ENCODE data around the gene TCF7L2.

The TCF7L2 gene

GRCh38 chr10:113033991-113034390 lies 83.9 kb downstream of the TCF7L2 start:
- TF ChIP-seq CTCF (IDR thresholded peaks at IDR 0.05; ENCODE audit: extremely low read depth, insufficient read depth, missing control alignments), result no peak
- no peak for DNase-seq (ENCODE audit: low spot score)
- in situ Hi-C loops (cut with MboI; ENCODE audit: low pct_unique_long_range_greater_than_20kb, low sequenced_read_pairs, unreplicated experiment), result no loop called here

DNA sequence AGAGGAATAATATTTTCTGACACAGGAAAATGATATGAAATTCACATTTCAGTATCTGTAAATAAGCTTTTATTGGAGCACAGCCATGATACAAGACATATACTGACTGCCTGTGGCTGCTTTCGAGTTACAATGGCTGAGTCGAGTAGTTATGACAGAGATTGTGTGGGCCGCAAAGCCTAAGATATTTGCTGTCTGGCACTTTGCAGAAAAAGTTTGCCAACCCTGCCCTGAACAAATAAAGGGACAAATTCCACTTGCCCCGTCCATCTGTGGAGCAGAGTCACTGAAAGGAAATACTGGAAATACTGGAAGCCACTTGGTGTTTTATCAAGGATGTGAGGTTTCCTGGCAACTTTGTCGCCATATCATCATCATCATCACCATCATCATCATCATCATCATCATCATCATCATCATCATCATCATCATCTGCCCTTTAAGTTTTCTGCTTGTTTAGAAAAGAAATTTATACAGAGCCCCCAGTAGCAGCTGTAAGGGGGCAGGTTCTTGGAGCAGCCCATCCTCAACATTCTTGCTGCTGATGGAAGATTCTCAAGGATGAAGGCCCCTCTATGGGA lies 85.8 kb downstream of the TCF7L2 start:
- no peak for DNase-seq (ENCODE audit: low spot score)
- no peak for TF ChIP-seq CTCF (IDR thresholded peaks at IDR 0.05; ENCODE audit: extremely low read depth, insufficient read depth, missing control alignments)

GRCh38 chr10:113036619-113037018 lies 86.6 kb downstream of the TCF7L2 start:
- DNase-seq (ENCODE audit: low spot score), result no peak
- in situ Hi-C loops (cut with MboI; ENCODE audit: low pct_unique_long_range_greater_than_20kb, low sequenced_read_pairs, unreplicated experiment), result no loop called here
- TF ChIP-seq CTCF (IDR thresholded peaks at IDR 0.05; ENCODE audit: extremely low read depth, insufficient read depth, missing control alignments), result no peak

More for the DNA sequence above, 85.8 kb downstream of the TCF7L2 start:
- in situ Hi-C loops (cut with MboI; ENCODE audit: low pct_unique_long_range_greater_than_20kb, low sequenced_read_pairs, unreplicated experiment), result no loop called here

GRCh38 chr10:113037218-113037617 lies 87.2 kb downstream of the TCF7L2 start:
- no peak for DNase-seq (ENCODE audit: low spot score)
- in situ Hi-C loops (cut with MboI; ENCODE audit: low pct_unique_long_range_greater_than_20kb, low sequenced_read_pairs, unreplicated experiment), result no loop called here

GRCh38 chr10:113038183-113038582 lies 88.1 kb downstream of the TCF7L2 start:
- in situ Hi-C loops (cut with MboI; ENCODE audit: low pct_unique_long_range_greater_than_20kb, low sequenced_read_pairs, unreplicated experiment), result no loop called here
- no peak for TF ChIP-seq CTCF (IDR thresholded peaks at IDR 0.05; ENCODE audit: extremely low read depth, insufficient read depth, missing control alignments)
- DNase-seq (ENCODE audit: low spot score), result no peak

More at GRCh38 chr10:113037218-113037617, 87.2 kb downstream of the TCF7L2 start:
- no peak for TF ChIP-seq CTCF (IDR thresholded peaks at IDR 0.05; ENCODE audit: extremely low read depth, insufficient read depth, missing control alignments)

DNA sequence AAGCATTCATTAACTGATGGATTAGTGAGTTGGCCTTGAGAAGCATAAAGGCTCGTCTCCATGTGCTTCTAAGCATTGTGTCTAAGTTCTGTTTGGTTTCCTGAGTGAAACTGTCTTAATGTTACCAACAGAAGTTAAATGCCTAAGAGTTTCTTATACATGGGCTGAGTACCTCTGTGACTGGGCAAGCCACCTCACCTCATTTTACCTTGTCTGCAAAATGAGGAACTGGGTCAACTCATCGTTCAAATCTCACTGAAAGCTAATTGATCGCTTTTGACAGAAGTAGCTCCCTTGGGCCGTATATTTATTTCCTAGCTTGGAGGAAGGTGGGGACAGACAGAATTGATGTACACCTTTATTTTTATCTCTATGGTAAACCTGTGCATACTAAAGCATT lies 88.9 kb downstream of the TCF7L2 start:
- TF ChIP-seq CTCF (IDR thresholded peaks at IDR 0.05; ENCODE audit: extremely low read depth, insufficient read depth, missing control alignments), result no peak
- no peak for DNase-seq (ENCODE audit: low spot score)
- in situ Hi-C loops (cut with MboI; ENCODE audit: low pct_unique_long_range_greater_than_20kb, low sequenced_read_pairs, unreplicated experiment), result no loop called here

All from GM13977 (cell line).